ENCODE results near the gene RINL.
"Not testable (repeated sequence)": the region's sequence is repeated elsewhere in the genome, so short reads cannot be mapped to it uniquely, and the experiment has no call there.

RINL gene

DNA sequence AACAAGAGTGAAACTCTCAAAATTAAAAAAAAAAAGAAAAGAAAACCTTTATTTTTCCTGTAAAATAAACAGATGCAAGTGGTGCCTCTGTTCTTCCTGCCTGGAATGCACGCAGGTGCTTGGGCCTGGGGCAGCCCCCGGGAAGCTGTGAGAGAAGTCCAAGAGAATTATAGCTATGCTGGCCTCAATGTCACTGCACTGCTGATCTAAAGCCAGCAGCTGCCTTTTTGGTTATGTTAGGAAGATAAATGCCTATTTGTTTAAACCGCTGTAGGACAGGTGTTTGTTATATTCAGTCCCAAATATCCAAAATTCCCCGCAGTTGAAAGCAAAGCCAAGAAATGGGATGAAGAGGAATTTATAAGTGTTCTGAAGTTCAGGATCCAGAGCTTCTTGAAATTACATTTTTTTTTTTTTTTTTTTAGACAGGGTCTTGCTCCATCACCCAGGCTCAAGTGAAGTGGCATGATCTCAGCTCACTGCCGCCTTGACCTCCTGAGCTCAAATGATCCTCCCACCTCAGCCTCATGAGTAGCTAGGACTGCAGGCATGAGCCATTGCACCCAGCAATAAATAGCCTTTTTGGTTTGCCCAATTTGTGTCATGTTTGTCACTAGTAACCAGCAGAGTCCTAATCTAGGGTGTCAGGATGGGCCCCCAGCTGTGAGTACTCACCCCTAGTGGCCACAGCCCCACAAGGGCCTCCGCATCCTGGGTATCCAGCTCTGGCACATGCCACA is 2.2 kb downstream of the RINL start:
- DNase-seq (ENCODE audit: low spot score): no peak

DNA sequence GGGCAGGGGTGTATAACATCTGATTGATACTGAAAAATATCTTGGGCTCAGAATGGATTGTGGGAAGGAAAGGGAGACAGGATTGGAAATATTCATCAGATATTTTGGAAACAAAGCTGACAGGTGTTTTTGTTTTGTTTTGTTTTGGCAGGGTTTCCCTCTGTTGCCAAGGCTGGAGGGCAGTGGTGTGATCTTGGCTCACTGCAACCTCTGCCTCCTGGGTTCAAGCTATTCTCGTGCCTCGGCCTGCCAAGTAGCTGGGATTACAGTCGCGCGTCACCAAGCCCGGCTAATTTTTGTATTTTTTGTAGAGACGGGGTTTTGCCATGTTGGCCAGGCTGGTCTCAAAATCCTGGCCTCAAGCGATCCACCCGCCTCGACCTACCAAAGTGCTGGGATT is 4.7 kb downstream of the RINL start:
- not testable (repeated sequence) for DNase-seq (ENCODE audit: low spot score)

DNA sequence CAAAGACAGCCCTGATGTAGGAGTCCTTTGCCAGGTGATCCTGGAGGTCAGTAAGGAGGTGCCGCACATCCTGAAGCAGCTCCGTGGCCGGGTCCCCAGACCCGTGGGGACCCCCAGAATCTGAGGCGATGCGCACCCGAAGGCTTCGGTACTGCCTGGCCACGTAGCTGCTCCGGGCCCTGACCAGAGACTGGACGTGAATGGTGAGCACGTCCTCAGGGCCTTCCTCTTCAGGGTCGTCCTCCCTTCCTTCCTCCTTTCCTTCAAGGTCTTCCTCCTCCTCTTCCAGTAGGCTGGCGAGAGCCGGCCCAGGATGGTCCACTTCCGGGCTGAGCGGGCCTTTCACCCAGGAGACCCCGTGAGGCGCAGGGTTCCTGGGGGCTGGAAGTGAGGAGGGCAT is 7.5 kb downstream of the RINL start:
- peak; percentile 26 for DNase-seq (ENCODE audit: low spot score)

DNA sequence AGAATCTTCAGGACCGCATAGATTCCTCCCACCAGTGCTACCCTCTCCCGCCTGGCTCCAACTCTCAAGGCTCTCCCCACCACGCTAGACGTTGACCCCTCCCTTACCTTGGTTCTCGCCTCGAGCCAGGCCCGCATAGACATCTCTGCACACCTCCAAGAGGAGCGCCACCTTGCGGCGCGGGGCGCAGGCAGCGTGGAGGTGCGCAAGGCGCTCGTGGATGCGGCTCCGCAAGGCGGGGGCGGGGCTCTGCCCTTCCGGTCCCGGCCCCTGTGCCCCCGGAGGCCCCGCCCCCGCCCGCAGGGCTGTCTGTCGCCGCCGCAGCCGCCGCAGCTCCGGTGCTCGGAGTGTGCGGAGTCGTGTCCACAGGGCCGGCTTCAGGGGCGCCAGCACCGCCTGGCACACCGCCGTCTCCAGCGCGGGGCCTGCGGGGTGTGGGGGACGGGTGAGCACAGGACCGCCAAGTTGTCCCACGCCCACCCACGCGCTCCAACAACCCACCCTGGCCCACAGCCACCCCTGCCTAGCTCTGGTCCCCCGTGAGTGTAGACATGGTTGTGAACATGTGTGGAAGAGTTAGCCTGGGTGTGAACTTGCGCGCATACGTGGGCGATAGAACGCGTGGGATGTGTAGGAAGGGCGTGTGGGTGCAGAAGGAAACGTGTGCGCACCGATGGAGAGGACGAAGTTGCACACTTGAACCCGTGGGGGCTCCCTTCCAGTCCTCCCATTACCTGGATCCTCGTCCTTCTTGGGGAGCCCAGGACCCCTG is 8.1 kb downstream of the RINL start:
- DNase-seq (ENCODE audit: low spot score): peak; percentile 92

DNA sequence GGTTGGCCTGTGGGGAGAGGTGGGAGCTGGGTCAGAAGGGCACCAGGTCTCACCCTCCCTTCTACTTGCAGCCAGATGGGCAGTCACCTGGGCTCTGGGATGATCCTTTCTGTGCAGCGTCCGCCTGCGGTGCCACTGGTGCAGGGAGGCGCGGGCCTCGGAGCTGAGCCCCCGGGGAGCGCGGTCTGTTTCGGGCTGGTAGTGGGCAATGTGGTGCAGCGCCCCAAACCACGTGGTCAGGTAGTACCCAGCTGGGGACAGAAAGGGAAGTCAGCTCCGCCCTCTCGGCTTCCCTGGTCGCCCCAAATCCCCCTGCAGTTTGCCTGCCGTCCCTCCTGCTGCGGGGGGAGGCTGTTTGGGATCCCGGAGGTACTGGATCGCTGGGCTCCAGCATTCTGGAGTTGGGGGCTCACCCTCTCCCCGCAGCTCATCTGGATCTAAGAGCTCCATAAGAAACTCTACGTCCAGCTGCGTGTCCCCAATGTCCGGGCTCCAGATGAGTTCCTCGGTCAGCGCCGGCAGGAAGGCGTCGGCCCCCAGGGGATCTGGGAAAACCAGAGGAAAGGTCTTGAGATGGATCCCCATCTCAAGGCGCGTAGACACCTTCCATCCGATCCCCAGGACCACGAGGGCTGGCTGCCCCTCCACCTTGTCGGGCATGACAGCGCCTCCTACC is 8.8 kb downstream of the RINL start:
- peak; percentile 67 for DNase-seq (ENCODE audit: low spot score)

DNA sequence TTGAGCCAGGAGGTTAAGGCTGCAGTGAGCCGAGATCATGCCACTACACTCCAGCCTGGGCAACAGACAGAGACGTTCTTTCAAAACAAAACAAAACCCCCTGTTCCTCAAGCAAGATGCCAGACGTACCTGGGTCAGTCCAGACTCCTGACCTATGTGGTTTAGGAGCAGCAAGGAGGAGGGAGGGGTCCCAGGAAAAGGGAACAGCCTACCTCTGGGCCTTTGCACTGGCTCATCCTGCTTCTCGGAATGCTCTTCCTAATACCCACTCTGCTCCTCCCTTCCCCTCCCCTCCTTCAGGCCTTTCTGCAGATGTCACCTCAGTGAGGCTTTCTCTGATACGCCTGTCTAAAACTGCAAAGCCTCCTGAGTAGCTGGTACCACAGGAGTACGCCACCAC is 9.5 kb downstream of the RINL start:
- no peak for DNase-seq (ENCODE audit: low spot score)

DNA sequence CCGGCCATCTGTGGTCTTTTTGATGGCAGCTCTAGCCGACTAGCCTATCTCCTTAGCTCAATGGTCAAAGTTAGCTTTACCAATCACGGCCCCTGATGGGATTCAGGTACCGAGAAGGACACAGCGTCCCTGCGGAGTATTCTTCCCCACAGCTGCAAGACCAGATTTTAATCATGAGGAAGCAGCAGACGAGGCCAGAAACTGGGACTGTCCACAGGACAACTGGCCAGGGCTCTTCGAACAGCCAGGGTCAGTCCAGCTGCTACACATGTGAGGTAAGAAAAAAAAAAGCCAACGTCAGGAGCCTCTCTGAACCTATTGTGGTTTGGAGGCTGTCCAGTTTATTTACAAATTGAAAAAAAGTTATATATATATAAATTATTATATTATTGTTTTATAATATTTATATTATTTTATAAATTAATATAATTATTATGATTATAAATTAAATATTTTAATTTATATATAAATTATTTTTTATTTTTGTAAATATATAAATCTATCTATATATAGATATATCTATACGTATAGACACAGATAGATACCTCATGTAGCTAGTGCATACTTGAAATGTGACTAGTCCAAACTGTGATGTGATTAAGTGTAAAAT is 10.8 kb downstream of the RINL start:
- DNase-seq (ENCODE audit: low spot score): no peak

DNA sequence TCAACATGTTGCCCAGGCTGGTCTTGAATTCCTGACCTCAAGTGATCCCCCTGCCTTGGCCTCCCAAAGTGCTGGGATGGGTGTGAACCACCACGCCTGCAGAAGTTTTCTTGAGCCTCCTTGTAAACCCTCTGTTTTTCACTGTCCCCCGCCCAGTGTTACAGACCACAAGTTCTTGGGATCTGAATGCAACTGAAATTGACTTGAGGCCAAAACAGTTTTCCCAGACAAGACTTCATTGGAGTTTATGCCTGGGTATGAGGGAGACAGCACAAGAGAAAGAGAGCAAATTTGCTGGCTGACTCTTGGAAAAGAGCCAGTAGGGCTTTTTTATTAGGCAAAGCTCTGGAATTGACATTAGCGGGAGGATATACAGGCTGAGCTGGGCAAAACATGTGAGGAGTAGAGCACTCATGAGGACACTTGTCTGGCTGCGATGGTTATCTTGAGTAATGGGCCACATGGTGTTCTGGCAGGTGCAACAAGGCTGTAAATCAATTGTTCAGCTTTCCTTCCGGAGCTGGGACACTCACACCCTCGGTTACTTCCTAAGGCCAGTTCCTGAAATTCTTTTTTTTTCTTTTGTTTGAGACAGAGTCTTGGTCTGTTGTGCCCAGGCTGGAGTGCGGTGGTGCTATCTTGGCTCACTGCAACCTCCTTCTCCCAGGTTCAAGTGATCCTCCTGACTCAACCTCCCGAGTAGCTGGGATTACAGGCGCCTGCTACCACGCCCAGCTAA is 15.6 kb downstream of the RINL start:
- no peak for DNase-seq (ENCODE audit: low spot score)

DNA sequence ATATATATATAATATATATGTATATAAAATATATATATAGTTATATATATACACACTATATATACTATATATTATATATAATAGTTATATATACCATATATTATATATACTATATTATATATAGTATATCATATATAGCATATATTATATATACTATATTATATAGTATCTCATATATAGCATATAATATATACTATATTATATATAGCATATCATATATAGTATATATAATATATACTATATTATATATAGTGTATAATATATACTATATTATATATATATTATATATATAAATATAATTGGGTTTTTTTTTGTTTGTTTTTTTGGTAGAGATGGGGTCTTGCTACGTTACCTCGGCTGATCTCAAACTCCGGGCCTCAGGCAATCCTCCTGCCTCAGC is 16.7 kb downstream of the RINL start:
- DNase-seq (ENCODE audit: low spot score): no peak

DNA sequence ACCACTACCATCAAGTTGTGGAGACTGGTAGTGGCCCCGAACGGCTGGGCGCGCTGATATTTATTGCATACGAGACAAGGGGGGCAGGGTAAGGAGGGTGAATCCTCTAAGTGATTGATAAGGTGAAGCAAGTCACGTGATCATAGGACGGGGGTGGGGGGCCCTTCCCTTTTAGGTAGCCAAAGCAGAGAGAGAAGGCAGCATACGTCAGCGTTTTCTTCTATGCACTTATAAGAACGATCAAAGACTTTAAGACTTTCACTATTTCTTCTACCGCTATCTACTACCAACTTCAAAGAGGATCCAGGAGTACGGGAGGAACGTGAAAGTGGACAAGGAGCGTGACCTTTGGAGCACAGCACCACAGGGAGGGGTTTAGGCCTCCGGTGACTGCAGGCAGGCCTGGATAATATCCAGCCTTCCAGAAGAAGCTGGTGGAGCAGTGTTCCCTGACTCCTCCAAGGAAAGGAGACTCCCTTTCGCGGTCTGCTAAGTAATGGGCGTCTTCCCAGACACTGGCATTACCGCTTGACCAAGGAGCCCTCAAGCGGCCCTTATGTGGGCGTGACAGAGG is 18.4 kb downstream of the RINL start:
- not testable (repeated sequence) for DNase-seq (ENCODE audit: low spot score)

DNA sequence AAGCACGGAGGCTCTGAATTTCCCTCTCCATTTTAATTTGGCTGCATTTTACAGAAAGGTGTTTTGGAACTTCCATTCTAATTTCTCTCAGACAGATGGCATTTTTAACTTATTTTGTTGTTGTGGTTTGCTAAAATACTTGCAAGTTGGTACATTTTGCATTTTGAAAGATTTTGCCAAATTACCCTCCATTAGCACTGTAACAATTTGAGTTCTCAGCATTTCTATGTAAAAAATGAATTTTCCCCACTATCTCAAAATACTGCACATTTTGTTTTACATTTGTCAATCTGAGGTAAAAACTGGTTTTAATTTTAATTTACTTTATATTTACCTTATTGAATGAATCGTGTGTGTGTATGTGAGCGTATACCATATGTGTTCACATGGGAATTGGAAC is 21.3 kb downstream of the RINL start:
- no peak for DNase-seq (ENCODE audit: low spot score)

DNA sequence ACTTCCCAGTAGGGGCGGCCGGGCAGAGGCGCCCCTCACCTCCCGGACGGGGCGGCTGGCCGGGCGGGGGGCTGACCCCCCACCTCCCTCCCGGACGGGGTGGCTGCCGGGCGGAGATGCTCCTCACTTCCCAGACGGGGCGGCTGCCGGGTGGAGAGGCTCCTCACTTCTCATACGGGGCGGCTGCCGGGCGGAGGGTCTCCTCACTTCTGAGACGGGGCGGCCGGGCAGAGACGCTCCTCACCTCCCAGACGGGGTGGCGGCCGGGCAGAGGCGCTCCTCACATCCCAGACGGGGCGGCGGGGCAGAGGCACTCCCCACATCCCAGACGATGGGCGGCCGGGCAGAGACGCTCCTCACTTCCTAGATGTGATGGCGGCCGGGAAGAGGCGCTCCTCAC is 22.3 kb downstream of the RINL start:
- DNase-seq (ENCODE audit: low spot score): not testable (repeated sequence)

DNA sequence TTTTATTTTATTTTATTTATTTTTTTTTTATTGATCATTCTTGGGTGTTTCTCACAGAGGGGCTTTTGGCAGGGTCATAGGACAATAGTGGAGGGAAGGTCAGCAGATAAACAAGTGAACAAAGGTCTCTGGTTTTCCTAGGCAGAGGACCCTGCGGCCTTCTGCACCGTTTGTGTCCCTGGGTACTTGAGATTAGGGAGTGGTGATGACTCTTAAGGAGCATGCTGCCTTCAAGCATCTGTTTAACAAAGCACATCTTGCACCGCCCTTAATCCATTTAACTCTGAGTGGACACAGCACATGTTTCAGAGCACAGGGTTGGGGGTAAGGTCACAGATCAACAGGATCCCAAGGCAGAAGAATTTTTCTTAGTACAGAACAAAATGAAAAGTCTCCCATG is 23.1 kb downstream of the RINL start:
- DNase-seq (ENCODE audit: low spot score): not testable (repeated sequence)

DNA sequence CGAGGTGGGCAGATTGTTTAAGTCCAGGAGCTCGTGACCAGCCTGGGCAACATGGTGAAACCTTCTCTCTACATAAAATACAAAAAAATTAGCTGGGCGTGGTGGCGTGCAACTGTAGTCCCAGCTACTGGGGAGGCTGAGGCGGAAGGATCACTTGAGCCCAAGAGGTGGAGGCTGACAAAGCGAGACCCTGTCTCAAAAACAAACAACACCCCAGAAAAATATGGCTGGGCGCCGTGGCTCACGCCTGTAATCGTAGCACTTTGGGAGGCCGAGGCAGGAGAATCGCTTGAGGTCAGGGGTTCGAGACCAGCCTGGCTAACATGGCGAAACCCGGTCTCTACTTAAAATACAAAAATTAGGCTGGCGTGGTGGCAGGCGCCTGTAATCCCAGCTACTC is 24.9 kb downstream of the RINL start:
- no peak for DNase-seq (ENCODE audit: low spot score)

DNA sequence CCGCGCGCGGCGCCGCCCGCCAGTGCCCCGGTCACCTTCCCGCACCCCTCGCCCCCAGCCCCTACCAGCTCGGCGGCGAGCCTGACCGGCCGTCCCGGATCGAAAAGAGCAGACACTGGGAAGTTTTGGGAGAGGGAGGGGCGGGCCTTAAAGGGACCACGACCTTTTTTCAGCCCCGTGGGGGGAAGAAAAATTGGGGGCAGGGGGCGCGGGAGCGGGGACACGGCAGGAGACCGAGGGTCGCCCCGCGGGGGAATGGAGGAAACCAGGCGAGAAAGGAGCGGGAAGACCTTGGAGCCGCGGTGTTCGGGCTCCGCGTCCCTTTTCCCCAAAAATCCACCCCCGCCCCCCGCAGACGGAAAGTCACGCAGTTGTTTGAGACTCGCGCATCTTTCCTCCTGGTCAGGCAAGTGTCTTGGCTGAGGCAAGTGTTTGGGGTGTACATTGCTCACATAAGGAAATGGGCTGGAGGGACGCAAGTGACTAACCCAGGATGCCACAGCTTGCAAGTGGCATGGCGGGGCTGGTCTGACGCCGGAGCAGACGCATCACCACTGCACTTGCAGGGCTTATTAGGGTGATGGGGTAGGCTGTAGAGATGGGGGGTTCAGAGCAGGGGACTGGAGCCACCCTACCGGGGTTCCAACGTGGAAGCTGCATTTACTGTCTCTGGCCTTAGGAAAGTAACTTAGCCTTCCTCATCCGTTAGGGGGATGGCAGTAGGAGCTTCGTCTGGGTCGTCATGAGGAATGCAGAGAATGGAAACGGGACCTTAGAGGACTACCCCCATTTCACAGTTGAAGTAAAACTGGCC is 25.6 kb downstream of the RINL start:
- no peak for DNase-seq (ENCODE audit: low spot score)

DNA sequence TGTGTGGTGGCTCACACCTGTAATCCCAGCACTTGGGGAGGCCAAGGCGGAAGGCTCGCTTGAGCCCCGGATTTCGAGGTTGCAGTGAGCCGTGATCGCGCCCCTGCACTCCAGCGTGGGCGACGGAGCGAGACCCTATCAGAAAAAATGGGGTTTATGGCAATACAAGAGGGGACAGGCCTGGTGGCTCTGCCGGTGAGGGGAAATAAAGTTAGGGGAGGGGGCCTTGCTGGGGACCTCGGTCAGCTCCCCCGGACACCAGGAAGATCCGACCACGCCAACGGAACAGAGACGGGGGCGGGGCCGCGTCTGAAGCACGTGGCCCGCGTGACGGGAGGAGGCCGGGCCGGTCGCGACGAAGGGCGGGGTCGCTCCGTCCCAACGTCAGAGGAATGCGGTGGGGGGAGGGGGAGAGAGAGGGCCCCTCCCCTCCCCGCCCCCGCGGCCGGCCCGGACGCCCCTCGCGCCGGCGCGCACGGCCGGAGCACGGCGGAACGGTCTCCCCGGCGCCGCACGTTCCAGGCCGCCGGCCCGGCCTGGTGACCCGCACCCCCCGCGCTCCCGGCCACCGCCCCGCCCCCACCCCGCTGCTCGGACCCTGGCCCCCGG is 26.3 kb downstream of the RINL start:
- DNase-seq (ENCODE audit: low spot score): peak; percentile 93

DNA sequence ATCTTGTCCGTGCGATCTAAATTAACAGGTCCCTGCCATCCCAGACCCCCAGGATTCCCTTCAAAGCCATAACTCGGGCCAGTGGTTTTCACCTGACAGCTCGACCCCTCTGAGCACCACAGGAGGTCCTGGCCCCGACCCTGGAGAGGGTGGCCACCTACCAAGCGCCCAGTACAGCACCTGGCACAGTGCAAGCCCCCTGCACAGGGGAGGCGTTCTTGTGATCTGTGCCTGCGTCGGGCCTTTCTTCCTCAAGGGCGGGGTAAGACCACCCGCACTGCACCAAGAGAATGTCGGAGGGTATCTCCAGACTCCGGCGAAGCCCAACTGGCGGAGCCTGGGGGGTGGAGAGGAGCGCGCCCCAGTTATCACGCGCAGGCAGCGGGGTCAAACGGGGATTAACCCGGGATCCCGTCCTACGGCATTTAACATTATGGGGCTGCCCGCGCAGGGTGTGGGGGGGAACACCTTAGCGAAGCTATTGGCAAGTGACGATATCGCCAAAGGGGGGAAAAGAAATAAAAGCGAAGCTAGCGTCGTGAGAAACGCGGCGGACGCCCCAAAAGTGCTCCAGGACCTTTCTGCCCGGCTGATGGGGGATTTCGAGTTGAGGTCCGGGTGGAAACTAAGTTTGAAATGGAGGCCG is 27.0 kb downstream of the RINL start:
- DNase-seq (ENCODE audit: low spot score): no peak

DNA sequence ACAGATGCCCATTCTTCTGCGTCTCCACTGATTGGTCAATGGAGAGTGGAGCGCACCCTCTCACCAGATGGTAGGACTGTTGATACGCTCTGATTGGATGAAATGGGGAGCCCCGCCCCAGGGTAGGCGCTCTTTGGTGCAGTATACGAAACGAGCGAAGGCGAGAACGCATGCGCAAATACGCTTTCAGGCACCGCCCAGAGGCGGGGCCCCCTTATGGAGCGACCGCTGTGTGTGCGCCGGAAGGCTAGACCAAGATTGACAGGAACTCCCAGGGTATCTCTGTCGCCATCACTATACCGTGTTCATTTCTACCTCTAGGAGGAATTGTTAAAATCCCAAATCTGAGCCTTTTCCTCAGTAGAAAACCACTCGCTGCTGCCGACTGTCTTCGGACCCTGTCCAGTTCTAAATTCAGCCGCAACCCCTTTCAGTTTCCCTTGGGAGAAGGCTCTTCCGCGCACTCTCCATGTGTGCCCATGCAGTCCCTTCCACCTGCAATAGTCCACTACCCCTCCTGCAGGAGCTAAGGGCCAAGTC is 27.6 kb downstream of the RINL start:
- peak; percentile 90 for DNase-seq (ENCODE audit: low spot score)

DNA sequence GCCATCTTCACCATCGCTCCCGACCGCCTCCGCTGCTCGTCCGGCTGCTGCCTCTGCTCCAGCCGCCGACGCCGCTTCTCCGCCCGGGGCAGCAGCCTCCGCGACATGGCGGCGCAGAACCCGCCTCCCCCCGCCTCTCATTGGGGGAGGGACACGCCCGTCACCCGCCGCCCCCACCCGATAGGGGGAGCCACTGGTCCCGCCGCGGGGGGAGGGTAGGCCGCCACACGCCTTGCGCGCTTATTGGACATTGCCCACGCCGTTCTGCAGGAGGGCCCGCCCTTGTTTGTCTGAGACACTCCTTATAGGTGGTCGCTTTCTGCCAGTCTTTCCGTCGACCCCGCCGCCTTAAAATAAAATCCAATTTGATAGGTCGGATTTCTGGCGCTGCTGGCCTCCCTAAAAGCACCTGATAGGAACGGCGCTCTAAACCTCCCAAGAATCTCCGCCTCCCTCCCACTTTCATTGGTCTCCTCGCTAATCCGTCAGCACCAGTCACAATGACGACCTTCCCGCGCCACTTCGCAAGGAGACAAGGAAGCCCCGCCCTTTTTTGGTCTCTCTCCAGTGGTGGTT is 28.1 kb downstream of the RINL start, which contains the start of gene HNRNPL:
TSS of gene HNRNPL (minus strand) at position 127 of the 576 bp plus-strand sequence. CDS start at position 107, 20 bp downstream.
- peak; percentile 97 for DNase-seq (ENCODE audit: low spot score)

All from D341Med (cell line).